Body of pancreas (tissue), 4 donors: ENCODE measurements around the gene GALM. TPM values are rescaled to one million over a fixed set of nuclear protein-coding genes. Genes with fewer than 3 reads are reported as not detected.

ENCODE experiments used
- ATAC-seq: fragments of 150-250 bp; one replicate; pipeline ENCODE4 v1.9.1; 2016
- DNase-seq, 4 donors: peaks; one replicate each; pipeline ENCODE4 v3.0.0-alpha.2; 2019
- H3K27ac ChIP-seq, 4 donors: fragments of 200-600 bp; sonication (generic); 1 replicate in 3 of 4; 2 replicates in 1 of 4; pipeline versions ENCODE4 v1.5.1 to v1.6.1; 2016 to 2019; ENCODE audit warnings: mild to moderate bottlenecking in 1 of 4, mixed read lengths in 1 of 4, moderate library complexity in 1 of 4
- H3K27me3 ChIP-seq, 2 donors: fragments of 200-600 bp; sonication (generic); one replicate each; pipeline ENCODE4 v1.6.0; 2016; ENCODE audit warnings: mild to moderate bottlenecking in 1 of 2
- H3K36me3 ChIP-seq, 2 donors: fragments of 200-600 bp; sonication (generic); replicated peaks in 1 of 2; 2 replicates each; pipeline ENCODE4 v1.5.1; 2016; ENCODE audit warnings: low read depth in 2 of 2; ENCODE audit not compliant: insufficient read depth in 1 of 2
- H3K4me1 ChIP-seq: fragments of 200-600 bp; sonication (generic); one replicate; pipeline ENCODE4 v1.6.0; 2016
- H3K4me3 ChIP-seq, 2 donors: fragments of 200-600 bp; sonication (generic); 1 replicate in 1 of 2; 2 replicates in 1 of 2; pipeline ENCODE4 v1.5.1; 2016 to 2019
- H3K9me3 ChIP-seq, 3 donors: fragments of 200-600 bp; sonication (generic); 1 replicate in 2 of 3; 2 replicates in 1 of 3; pipeline ENCODE4 v1.5.1; 2016
- POLR2A ChIP-seq, 3 donors: fragments of 450-650 bp; IDR thresholded peaks; one replicate each; pipeline ENCODE4 v1.6.1; 2016; ENCODE audit warnings: antibody characterized with exemption in 3 of 3, mild to moderate bottlenecking in 2 of 3
- WGBS, 2 donors: methylation state at CpG; one replicate each; pipeline ENCODE4 v1.1.5; 2017; 5-methylcytosine and 5-hydroxymethylcytosine counted together
- intact Hi-C: fragments of 100-400 bp; cut with DNase I; formaldehyde crosslinking; loops from one replicate; pipeline ENCODE4 v1.15.1; 2023
- total RNA-seq, 2 donors: library from RNA; depleted of rRNA; stranded (reverse); fragments of >200 nt; gene quantifications; one replicate each; pipeline ENCODE4 v1.1.0, GENCODE V29; 2016
- TF ChIP-seq, protein P1 (sequence below), 7 experiments: fragments of 450-650 bp in 4 of 7; fragments of 200-600 bp in 3 of 7; sonication (generic) in 3 of 7; IDR thresholded peaks; one replicate each; pipeline ENCODE4 v1.5.1; 2016 to 2019; ENCODE audit warnings: antibody characterized with exemption in 7 of 7

GALM gene
- total RNA-seq, 2 donors from 2014 or later: 7.5 to 20.4 TPM

DNA sequence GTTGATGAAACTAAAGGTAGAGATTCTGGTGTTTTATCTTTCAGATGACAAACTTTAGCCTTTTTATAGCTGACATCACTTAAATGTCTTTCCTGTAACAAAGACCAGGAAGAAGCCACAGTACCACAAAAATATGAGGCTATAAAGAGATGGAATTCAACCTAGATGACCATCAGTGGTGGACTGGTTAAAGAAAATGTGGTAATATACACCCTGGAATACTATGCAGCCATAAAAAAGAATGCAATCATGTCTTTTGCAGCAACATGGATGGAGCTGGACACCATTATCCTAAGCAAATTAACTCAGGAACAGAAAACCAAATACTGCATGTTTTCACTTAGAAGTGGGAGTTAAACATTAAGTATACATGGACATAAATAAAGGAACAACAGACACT is 44.9 kb upstream of the GALM start:
- TF ChIP-seq, protein P1, sequence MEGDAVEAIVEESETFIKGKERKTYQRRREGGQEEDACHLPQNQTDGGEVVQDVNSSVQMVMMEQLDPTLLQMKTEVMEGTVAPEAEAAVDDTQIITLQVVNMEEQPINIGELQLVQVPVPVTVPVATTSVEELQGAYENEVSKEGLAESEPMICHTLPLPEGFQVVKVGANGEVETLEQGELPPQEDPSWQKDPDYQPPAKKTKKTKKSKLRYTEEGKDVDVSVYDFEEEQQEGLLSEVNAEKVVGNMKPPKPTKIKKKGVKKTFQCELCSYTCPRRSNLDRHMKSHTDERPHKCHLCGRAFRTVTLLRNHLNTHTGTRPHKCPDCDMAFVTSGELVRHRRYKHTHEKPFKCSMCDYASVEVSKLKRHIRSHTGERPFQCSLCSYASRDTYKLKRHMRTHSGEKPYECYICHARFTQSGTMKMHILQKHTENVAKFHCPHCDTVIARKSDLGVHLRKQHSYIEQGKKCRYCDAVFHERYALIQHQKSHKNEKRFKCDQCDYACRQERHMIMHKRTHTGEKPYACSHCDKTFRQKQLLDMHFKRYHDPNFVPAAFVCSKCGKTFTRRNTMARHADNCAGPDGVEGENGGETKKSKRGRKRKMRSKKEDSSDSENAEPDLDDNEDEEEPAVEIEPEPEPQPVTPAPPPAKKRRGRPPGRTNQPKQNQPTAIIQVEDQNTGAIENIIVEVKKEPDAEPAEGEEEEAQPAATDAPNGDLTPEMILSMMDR (IDR thresholded peaks at IDR 0.05): no peak
- no peak for TF ChIP-seq POLR2A (IDR thresholded peaks at IDR 0.05)
- DNase-seq (no peak), ATAC-seq (no peak)
- Histone ChIP-seq H3K27ac (no peak overlapping the region), H3K4me1 (peaks cover 35% of the 10 kb centered on the region), H3K36me3 (no peaks in the 10 kb centered on the region), H3K4me3 (no peak overlapping the region), H3K9me3 (no peaks in the 10 kb centered on the region), H3K27me3 (no peaks in the 10 kb centered on the region)
- intact Hi-C loops: no loop called here

DNA sequence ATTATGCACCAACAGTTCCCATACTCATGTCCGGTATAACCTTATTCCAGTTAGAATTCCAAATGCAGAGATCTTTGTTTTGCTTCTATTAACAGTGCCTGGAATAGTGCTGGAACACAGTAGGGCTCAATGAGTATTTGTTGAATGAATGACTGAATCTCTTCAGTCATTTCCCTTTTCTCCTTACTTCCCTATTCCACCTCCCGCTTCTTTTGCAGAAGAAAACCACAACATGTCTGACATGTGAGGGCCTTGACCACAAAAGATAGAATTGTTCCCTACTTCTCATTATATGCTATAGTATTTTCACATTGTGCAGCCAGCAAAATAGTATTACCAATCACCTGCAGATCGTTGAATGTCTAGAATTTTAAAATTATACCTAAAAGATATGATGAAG is 43.7 kb upstream of the GALM start:
- intact Hi-C loops: no loop called here
- H3K4me3 ChIP-seq: no peak overlapping the region
- no peak for TF ChIP-seq POLR2A (IDR thresholded peaks at IDR 0.05)
- TF ChIP-seq, protein P1 (IDR thresholded peaks at IDR 0.05): no peak
- no peaks in the 10 kb centered on the region for H3K9me3 ChIP-seq
- no peak overlapping the region for H3K27ac ChIP-seq
- 64 to 83% methylated on average over 3 of the region's 3 CpGs for WGBS, 2 donors
- H3K4me1 ChIP-seq: peaks cover 39% of the 10 kb centered on the region
- no peaks in the 10 kb centered on the region for H3K27me3 ChIP-seq
- ATAC-seq (no peak), DNase-seq (peak in 1 of 4 donors; percentile 12)
- H3K36me3 ChIP-seq: no peaks in the 10 kb centered on the region

DNA sequence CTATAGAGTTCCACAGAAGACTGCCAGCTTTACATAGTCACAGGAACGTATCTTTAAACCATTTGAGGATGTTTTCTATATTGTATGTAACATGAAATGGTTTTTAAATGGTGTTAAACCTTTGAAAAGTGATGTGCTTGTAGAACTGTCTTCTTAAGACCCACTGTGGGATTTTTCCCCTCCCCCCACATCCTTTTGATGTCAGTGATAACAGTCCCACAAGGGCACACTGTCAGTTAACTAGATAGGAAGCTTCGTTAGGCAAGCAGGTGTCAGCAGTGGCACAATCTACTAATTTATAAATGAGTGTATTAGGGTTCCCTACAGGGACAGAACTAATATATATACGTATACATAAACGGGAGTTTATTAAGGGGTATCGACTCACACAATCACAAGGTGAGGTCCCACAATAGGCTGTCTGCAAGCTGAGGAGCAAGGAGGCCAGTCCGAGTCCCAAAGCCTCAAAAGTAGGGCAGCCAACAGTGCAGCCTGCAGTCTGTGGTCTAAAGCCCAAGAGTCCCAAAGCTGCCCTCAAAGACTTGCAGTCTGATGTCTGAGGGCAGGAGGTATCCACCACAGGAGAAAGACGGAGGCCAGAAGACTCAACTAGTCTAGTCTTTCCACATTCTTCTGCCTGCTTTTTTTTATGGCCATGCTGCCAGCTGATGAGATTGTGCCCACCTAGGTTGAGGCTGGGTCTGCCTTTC is 39.4 kb upstream of the GALM start:
- TF ChIP-seq, protein P1 (IDR thresholded peaks at IDR 0.05): no peak
- TF ChIP-seq POLR2A (IDR thresholded peaks at IDR 0.05): no peak

DNA sequence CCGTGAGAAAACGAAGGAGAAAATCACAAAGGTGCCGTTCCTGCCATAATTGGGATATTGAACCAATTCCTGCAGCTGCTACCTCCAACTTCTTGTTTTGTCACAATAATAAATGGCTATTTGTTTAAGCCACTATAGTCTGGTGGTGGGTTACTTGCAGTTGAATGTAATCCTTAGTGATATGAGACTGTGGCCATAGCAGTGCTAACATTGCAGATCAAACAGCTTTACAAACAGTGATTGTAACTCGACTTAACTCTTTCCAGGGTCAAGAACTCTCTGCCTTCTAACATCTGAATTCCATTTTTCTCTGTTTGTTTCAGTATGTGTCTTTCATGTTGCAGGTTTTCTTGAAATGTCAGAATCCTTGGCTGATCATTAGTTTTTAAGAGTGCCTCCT is 38.5 kb upstream of the GALM start:
- 13 to 14% methylated on average over 4 of the region's 4 CpGs for WGBS, 2 donors
- H3K9me3 ChIP-seq: no peaks in the 10 kb centered on the region
- intact Hi-C loops: no loop called here
- H3K27me3 ChIP-seq: no peaks in the 10 kb centered on the region
- H3K36me3 ChIP-seq: no peaks in the 10 kb centered on the region
- TF ChIP-seq, protein P1 (IDR thresholded peaks at IDR 0.05): no peak
- no peak for TF ChIP-seq POLR2A (IDR thresholded peaks at IDR 0.05)
- H3K4me1 ChIP-seq: peaks cover 11% of the 10 kb centered on the region
- DNase-seq (no peak), ATAC-seq (peak; percentile 56)
- no peak overlapping the region for H3K27ac ChIP-seq
- H3K4me3 ChIP-seq: no peak overlapping the region

More for the DNA sequence above, 39.4 kb upstream of the GALM start:
- Histone ChIP-seq H3K9me3 (no peaks in the 10 kb centered on the region), H3K4me3 (no peak overlapping the region), H3K27me3 (no peaks in the 10 kb centered on the region), H3K4me1 (peaks cover 11% of the 10 kb centered on the region), H3K36me3 (no peaks in the 10 kb centered on the region), H3K27ac (no peak overlapping the region)
- intact Hi-C loops: no loop called here
- ATAC-seq: no peak
- WGBS, 2 donors: 70 to 77% methylated on average over 7 of the region's 7 CpGs
- no peak for DNase-seq

DNA sequence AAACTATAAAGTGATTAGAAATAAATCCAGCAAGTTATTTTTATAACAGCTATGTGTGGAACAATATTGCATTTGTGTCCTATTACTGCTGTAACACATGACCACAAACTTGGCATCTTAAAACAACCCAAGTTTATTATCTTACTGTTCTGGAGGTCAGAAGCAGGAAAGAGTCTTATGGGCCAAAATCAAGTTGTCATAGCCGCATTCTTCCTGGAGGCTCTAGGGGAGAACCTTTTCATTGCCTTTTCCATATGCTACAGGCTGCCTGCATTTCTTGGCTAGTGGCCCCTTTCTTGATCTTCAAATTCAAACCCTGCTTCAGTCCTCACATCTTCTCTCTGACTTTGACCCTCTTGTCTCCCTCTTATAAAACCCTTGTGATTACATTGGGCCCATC is 36.2 kb upstream of the GALM start:
- no peak for DNase-seq
- WGBS, 2 donors: 96 to 97% methylated on average over 1 of the region's 1 CpG
- no peak for ATAC-seq
- Histone ChIP-seq H3K36me3 (no peaks in the 10 kb centered on the region), H3K27ac (no peak overlapping the region), H3K9me3 (no peaks in the 10 kb centered on the region), H3K4me1 (peaks cover 11% of the 10 kb centered on the region), H3K27me3 (no peaks in the 10 kb centered on the region), H3K4me3 (no peak overlapping the region)
- intact Hi-C loops: no loop called here
- no peak for TF ChIP-seq POLR2A (IDR thresholded peaks at IDR 0.05)
- TF ChIP-seq, protein P1 (IDR thresholded peaks at IDR 0.05): no peak
